ENCODE data around the gene GLI1. TPM values are rescaled to one million over a fixed set of nuclear protein-coding genes. Genes with fewer than 3 reads are reported as not detected.

Gene GLI1
- total and polyA plus RNA-seq, 2 of the 13 experiments (the other 11 are each of a cell fraction or from before 2014, with no cell fraction given) = 0.09 to 0.20 TPM

DNA sequence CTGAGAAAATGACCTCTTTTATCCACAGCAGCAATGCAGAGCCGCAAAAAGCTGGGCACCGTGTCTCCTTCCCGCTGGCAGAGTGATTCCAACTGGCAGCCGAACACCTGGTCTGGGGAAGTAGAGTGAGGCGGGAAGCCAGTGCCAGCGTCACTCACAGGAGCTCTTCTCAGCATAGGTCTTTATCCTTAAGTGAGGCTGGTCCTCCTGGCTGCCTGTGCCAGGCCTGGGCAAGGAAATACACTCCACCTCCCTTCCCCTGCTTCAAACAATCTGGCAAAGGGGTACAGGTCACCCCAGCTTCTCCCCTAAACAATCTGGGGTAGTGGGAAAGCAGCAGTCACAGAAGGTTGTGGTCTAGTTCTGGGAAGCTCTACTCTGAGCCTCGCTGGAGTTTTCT lies 15.3 kb downstream of the GLI1 start:
- intact Hi-C loops (cut with micrococcal nuclease; ENCODE audit: unreplicated experiment) = no loop called here
- 78% methylated on average over 4 of the region's 7 CpGs for WGBS (ENCODE audit: low lambda C conversion rate)
- H3K27me3 ChIP-seq (ENCODE audit: control insufficient read depth in 1 of 2, insufficient read depth in 2 of 2, low read length in 2 of 2) = peaks cover 8 to 69% of the 10 kb centered on the region in 2 experiments
- H3K9ac ChIP-seq (ENCODE audit: insufficient read depth, low read depth, low read length) = no peak overlapping the region
- in situ Hi-C loops (cut with HindIII; ENCODE audit: extremely low pct_ligation_motif_present, low pct_unique_long_range_greater_than_20kb) = no loop called here
- ATAC-seq (no peak), DNase-seq (ENCODE audit: low spot score) (no peak), FAIRE-seq (no peak)
- TF ChIP-seq NFYC (CRISPR knock-in tag; IDR thresholded peaks at IDR 0.05) = no peak
- TF ChIP-seq, protein P1, sequence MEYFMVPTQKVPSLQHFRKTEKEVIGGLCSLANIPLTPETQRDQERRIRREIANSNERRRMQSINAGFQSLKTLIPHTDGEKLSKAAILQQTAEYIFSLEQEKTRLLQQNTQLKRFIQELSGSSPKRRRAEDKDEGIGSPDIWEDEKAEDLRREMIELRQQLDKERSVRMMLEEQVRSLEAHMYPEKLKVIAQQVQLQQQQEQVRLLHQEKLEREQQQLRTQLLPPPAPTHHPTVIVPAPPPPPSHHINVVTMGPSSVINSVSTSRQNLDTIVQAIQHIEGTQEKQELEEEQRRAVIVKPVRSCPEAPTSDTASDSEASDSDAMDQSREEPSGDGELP (IDR thresholded peaks at IDR 0.05; ENCODE audit: borderline replicate concordance, low read depth) = no peak
- no peak for TF ChIP-seq NFIB (CRISPR knock-in tag; IDR thresholded peaks at IDR 0.05; ENCODE audit: borderline replicate concordance)
- no peak for TF ChIP-seq CBX2 (IDR thresholded peaks at IDR 0.05; ENCODE audit: low read depth, low read length)
- TF ChIP-seq CBX2 (CRISPR knock-in tag; IDR thresholded peaks at IDR 0.05; ENCODE audit: low read depth) = no peak
- TF ChIP-seq KDM1A (CRISPR knock-in tag; IDR thresholded peaks at IDR 0.05) = no peak
- TF ChIP-seq, protein P2, sequence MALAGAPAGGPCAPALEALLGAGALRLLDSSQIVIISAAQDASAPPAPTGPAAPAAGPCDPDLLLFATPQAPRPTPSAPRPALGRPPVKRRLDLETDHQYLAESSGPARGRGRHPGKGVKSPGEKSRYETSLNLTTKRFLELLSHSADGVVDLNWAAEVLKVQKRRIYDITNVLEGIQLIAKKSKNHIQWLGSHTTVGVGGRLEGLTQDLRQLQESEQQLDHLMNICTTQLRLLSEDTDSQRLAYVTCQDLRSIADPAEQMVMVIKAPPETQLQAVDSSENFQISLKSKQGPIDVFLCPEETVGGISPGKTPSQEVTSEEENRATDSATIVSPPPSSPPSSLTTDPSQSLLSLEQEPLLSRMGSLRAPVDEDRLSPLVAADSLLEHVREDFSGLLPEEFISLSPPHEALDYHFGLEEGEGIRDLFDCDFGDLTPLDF (CRISPR knock-in tag; IDR thresholded peaks at IDR 0.05) = no peak
- TF ChIP-seq, protein P3, sequence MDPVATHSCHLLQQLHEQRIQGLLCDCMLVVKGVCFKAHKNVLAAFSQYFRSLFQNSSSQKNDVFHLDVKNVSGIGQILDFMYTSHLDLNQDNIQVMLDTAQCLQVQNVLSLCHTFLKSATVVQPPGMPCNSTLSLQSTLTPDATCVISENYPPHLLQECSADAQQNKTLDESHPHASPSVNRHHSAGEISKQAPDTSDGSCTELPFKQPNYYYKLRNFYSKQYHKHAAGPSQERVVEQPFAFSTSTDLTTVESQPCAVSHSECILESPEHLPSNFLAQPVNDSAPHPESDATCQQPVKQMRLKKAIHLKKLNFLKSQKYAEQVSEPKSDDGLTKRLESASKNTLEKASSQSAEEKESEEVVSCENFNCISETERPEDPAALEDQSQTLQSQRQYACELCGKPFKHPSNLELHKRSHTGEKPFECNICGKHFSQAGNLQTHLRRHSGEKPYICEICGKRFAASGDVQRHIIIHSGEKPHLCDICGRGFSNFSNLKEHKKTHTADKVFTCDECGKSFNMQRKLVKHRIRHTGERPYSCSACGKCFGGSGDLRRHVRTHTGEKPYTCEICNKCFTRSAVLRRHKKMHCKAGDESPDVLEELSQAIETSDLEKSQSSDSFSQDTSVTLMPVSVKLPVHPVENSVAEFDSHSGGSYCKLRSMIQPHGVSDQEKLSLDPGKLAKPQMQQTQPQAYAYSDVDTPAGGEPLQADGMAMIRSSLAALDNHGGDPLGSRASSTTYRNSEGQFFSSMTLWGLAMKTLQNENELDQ (CRISPR knock-in tag; IDR thresholded peaks at IDR 0.05; ENCODE audit: borderline replicate concordance) = no peak
- BruUV-seq (replicated peaks) = no TSS peak
- peaks cover 53% of the 10 kb centered on the region for H3K4me1 ChIP-seq (ENCODE audit: insufficient read depth, low read length)
- H3K4me3 ChIP-seq (replicated peaks in 1 of 3; ENCODE audit: insufficient read depth in 1 of 3, low read depth in 2 of 3, low read length in 3 of 3) = no peak overlapping the region
- H3K27ac ChIP-seq (ENCODE audit: extremely low read length, insufficient read depth, low read length) = no peak overlapping the region
- ChIA-PET POLR2A (interaction anchor here (1.2 to 2.0 kb wide), 2 partner anchors 12 to 45 kb away, joined by 4 read pairs; partner anchors contain the start of genes DDIT3 and MARS1), CTCF (ENCODE audit: low intra/inter-chr PET ratio, low total read pairs) (no interaction called here)
- no peaks in the 10 kb centered on the region for H3K36me3 ChIP-seq (replicated peaks in 1 of 2; ENCODE audit: control insufficient read depth in 1 of 2, insufficient read depth in 2 of 2, low read length in 2 of 2)
- H4K20me1 ChIP-seq (ENCODE audit: insufficient read depth, low read length) = no peaks in the 10 kb centered on the region
- no peak overlapping the region for H3K4me2 ChIP-seq (ENCODE audit: low read depth, low read length)
- no peaks in the 10 kb centered on the region for H3K79me2 ChIP-seq (ENCODE audit: insufficient read depth, low read length)
- no peak overlapping the region for H2AFZ ChIP-seq (ENCODE audit: low read length)
- H3K9me3 ChIP-seq (ENCODE audit: low read length) = no peaks in the 10 kb centered on the region

Data from HepG2 (cell line).